WERI-Rb-1 (cell line): ENCODE results near the gene BMP8B.

Experiments used
- DNase-seq: peaks from one replicate; pipeline ENCODE4 v3.0.0-alpha.2; 2020
- H3K27ac ChIP-seq: fragments of 250-450 bp; sonication (Bioruptor Pico); 2 replicates; pipeline ENCODE4 v1.5.1; 2020; ENCODE audit warnings: mild to moderate bottlenecking, moderate library complexity
- H3K27me3 ChIP-seq: fragments of 250-450 bp; sonication (Bioruptor Pico); 2 replicates; pipeline ENCODE4 v1.5.1; 2021; ENCODE audit warnings: mild to moderate bottlenecking, low read depth, moderate library complexity; ENCODE audit not compliant: insufficient read depth, severe bottlenecking
- H3K36me3 ChIP-seq: fragments of 250-450 bp; sonication (Bioruptor Pico); 2 replicates; pipeline ENCODE4 v1.5.1; 2020; ENCODE audit warnings: mild to moderate bottlenecking, moderate library complexity
- H3K4me3 ChIP-seq: 2 replicates; pipeline ENCODE4 v1.5.1; 2011; ENCODE audit warnings: low read depth, mild to moderate bottlenecking, control low read depth, low read length
- H3K9me3 ChIP-seq: fragments of 250-450 bp; sonication (Bioruptor Pico); 2 replicates; pipeline ENCODE4 v1.5.1; 2021; ENCODE audit warnings: mild to moderate bottlenecking, moderate library complexity; ENCODE audit not compliant: severe bottlenecking
- TF ChIP-seq, protein P1 (sequence below): IDR thresholded peaks from 2 replicates; pipeline ENCODE4 v1.5.1; 2011; ENCODE audit warnings: low read depth, mild to moderate bottlenecking, control low read depth, inconsistent platforms, low read length

Gene BMP8B

GRCh38 chr1:39758556-39759435 lies 29.9 kb downstream of the BMP8B start:
- H3K27ac ChIP-seq: no peak overlapping the region
- TF ChIP-seq, protein P1, sequence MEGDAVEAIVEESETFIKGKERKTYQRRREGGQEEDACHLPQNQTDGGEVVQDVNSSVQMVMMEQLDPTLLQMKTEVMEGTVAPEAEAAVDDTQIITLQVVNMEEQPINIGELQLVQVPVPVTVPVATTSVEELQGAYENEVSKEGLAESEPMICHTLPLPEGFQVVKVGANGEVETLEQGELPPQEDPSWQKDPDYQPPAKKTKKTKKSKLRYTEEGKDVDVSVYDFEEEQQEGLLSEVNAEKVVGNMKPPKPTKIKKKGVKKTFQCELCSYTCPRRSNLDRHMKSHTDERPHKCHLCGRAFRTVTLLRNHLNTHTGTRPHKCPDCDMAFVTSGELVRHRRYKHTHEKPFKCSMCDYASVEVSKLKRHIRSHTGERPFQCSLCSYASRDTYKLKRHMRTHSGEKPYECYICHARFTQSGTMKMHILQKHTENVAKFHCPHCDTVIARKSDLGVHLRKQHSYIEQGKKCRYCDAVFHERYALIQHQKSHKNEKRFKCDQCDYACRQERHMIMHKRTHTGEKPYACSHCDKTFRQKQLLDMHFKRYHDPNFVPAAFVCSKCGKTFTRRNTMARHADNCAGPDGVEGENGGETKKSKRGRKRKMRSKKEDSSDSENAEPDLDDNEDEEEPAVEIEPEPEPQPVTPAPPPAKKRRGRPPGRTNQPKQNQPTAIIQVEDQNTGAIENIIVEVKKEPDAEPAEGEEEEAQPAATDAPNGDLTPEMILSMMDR: no peak
- H3K9me3 ChIP-seq: no peaks in the 10 kb centered on the region
- DNase-seq: no peak
- no peaks in the 10 kb centered on the region for H3K27me3 ChIP-seq
- no peak overlapping the region for H3K4me3 ChIP-seq
- H3K36me3 ChIP-seq: peaks cover 41% of the 10 kb centered on the region

- no peaks in the 10 kb centered on the region for H3K9me3 ChIP-seq
- DNase-seq: no peak
- TF ChIP-seq, protein P1: no peak
- H3K4me3 ChIP-seq: no peak overlapping the region
- peaks cover 53% of the 10 kb centered on the region for H3K36me3 ChIP-seq
- H3K27me3 ChIP-seq: no peaks in the 10 kb centered on the region
- no peak overlapping the region for H3K27ac ChIP-seq
These were observed 31.2 kb downstream of the BMP8B start for GRCh38 chr1:39757501-39757900.

- Histone ChIP-seq H3K27ac (no peak overlapping the region), H3K27me3 (no peaks in the 10 kb centered on the region), H3K4me3 (no peak overlapping the region), H3K9me3 (no peaks in the 10 kb centered on the region), H3K36me3 (peaks cover 67% of the 10 kb centered on the region)
- DNase-seq: no peak
- TF ChIP-seq, protein P1: no peak
These were observed 32.6 kb downstream of the BMP8B start for GRCh38 chr1:39755965-39756659.

DNA sequence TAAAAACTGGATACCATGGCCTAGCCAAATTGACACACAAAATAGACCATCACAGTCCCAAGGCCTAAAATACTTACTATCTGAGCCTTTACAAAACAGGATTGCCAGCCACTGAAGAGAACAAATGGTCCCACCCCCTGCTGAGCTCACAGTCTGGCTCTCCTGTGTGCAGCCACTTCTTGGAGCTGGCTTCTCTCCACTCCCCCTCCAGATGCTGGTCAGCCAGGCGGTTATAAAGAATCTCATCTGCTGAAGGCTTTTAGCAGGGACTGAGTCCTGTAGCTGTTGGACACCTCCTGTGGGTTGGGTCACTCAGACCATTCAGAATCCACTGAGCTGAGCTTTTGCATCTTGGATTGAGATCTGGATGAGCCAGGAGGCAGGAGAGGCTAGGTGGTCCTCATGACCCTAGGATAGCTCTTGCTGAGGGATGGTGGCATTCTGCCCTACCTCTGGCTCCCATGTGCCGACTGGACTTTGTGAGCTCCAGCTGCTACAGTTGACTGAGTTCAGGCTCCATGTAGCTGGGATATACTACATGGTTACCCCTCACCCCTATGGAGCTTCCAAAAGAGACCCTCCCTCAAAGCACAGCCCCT lies 33.7 kb downstream of the BMP8B start:
- DNase-seq: no peak
- no peak overlapping the region for H3K4me3 ChIP-seq
- H3K27me3 ChIP-seq: no peaks in the 10 kb centered on the region
- TF ChIP-seq, protein P1: no peak
- H3K9me3 ChIP-seq: no peaks in the 10 kb centered on the region
- no peak overlapping the region for H3K27ac ChIP-seq
- peaks cover 77% of the 10 kb centered on the region for H3K36me3 ChIP-seq

GRCh38 chr1:39754026-39754570 lies 34.6 kb downstream of the BMP8B start:
- TF ChIP-seq, protein P1: no peak
- no peak overlapping the region for H3K27ac ChIP-seq
- H3K9me3 ChIP-seq: no peaks in the 10 kb centered on the region
- no peak overlapping the region for H3K4me3 ChIP-seq
- DNase-seq: no peak
- H3K36me3 ChIP-seq: peaks cover 82% of the 10 kb centered on the region
- no peaks in the 10 kb centered on the region for H3K27me3 ChIP-seq
